Measurements from ENCODE around the gene NCLN.
"Not testable (repeated sequence)": the region's sequence is repeated elsewhere in the genome, so short reads cannot be mapped to it uniquely, and the experiment has no call there.

The NCLN gene

DNA sequence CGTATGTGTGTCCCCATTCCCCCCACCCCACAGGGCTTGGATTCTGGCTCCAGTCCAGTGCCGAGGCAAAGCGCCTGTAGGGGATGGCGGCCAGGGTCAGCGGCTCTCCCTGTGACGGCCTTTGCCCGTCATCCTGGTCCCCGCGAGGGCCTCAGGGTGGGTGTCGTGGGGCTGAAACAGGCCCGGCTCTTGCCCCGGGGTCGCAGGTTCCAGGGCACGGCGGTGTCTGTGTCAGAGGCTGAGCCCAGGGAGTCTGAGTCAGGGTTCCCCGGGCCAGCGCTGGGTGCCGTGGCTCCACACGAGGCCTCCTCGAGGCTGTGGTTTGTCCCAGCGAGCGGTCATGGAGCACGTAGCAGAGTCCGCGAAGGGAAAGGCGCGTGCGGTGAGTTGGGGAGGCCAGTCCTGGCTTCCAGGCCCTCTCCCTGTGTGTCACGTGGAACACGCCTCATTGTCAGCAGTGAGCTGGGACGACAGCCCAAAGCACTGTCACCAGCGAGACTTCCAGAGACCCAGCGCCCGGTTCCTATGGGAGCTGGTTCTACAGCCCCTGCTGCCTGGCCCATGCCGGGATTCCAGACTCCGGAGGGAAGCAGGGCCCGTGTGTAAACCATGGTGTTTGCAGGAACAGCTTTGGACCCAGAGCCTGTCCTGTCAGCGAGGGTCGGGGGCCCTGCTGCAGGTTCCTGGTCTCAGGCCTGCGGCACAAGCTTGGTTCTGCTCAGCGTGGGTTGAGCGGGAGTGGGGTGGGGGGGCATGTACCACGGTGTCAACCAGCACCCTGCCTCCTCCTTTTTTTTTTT lies 13.4 kb downstream of the NCLN start:
- no peak for DNase-seq (ENCODE audit: low read depth in 2 of 2)

DNA sequence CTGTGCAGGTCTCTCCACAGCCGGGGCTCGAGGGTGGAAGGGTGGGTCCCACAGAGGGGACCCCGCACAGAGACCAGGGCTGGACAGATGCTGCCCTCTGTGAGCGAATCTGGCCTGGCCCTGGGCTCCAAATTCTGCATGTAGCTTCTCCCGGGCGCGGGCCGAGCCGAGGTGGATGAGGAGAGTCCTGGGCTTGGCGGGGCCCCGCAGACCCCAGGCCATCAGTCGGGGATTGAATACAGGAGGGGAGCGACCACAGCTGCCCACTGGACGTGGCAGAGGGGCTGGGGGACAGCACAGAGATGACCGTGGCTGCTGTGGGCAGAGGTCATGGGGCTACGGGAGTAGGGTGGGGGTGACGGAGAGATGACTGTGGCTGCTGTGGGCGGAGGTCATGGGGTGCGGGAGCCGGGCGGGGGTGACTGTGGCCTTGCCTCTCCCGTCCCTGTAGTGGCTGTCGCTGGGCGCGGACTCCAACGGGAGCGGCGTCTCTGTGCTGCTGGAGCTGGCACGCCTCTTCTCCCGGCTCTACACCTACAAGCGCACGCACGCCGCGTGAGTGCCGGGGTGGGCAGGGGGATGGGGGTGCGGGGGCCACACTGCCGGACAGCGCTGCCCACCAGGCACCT lies 15.5 kb downstream of the NCLN start:
- no peak for DNase-seq (ENCODE audit: low read depth in 2 of 2)

GRCh38 chr19:3201911-3202310 lies 16.2 kb downstream of the NCLN start:
- DNase-seq (ENCODE audit: low read depth in 2 of 2) = no peak

- DNase-seq (ENCODE audit: low read depth in 2 of 2) = no peak
Measured at GRCh38 chr19:3202346-3202745, 16.6 kb downstream of the NCLN start.

DNA sequence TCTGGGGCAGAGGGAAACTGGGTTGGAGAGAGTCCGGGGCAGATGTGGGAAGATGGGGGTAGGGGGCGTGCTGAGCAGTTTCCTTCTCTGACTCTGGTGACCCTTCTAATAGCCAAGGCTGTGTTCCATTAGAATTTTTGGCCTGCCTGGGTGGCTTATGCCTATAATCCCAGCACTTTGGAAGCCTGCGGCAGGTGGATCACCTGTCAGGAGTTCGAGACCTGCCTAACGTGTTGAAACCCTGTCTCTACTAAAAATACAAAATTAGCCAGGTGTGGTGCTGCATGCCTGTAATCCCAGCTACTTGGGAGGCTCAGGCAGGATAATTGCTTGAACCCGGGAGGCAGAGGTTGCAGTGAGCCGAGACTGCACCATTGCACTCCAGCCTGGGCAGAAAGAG lies 17.2 kb downstream of the NCLN start:
- DNase-seq (ENCODE audit: low read depth in 2 of 2) = not testable (repeated sequence)

DNA sequence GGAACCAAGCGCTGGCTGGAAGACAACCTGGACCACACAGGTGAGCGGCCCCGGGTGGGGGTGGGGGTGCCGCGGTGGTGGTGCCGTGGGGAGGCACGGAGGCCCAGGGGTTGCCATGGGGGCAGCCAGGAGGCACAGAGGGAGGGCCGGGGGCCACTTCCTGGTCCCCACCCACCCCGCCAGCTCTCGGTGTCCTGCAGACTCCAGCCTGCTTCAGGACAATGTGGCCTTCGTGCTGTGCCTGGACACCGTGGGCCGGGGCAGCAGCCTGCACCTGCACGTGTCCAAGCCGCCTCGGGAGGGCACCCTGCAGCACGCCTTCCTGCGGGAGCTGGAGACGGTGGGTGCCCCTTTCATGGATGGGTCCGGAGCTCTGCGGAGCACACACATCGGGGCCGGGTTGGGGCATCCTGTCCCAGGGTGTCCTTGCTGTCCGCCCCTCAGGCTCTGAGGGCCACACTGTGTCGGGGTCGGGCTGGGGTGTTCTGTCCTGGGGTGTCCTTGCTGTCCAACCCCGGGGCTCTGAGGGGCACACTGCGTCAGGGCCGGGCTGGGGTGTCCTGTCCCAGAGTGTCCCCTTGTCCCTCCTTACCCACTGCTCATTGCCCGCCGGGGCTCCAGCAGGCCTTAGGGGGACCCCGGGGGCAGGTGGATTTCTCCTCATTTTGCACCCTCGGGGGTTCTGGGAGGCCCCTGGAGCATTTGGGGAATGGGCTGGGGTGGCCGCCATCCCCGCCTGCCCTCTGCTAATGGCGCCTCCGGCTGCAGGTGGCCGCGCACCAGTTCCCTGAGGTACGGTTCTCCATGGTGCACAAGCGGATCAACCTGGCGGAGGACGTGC lies 18.3 kb downstream of the NCLN start:
- no peak for DNase-seq (ENCODE audit: low read depth in 2 of 2)

DNA sequence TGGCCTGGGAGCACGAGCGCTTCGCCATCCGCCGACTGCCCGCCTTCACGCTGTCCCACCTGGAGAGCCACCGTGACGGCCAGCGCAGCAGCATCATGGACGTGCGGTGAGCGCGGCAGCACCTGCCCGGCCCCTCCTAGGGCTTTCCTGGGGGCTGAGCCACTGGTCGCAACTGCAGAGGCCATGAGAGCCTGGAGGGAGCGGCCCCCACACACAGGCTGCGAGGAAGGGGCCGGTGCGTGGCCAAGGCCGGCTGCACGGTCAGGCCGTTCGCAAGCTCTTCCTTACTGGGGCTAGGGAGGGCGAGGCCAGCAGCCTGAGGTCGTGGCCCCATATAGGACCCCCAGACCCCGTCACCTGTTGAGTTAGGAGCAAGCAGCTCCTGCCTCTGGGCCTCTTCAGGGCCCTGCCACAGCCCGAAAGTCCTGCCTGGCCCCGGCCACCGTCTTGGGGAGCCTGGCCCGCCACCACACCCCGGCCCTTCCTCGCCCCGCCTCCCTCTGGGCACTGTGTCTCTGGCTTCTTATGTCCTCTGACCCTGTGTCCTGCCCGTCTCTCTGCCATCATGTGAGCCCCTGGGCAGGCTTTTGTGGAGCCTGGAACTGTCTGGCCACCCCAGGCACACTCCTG lies 19.0 kb downstream of the NCLN start:
- DNase-seq (ENCODE audit: low read depth in 2 of 2) = no peak

DNA sequence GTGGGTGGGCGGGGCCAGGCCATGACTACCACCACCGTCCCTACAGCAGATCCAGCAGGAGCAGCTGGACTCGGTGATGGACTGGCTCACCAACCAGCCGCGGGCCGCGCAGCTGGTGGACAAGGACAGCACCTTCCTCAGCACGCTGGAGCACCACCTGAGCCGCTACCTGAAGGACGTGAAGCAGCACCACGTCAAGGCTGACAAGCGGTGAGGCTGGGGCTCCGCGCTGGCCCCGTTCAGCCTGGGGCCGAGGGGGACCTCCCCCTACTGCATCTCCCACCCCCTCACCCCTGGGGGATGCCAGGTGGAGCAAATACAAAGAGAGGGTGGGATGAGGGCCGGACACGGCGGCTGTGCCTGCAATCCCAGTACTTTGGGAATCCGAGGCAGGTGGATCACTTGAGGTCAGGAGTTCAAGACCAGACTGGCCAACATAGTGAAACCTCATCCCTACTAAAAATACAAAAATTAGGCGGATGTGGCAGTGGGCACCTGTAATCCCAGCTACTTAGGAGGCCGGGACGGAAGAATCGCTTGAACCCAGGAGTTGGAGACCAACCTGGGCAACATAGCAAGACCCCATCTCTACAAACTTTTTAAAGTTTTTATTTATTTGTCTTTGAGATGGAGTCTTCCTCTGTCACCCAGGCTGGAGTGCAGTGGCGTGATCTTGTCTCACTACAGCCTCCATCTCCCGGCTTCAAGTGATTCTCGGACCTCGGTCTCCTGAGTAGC lies 20.7 kb downstream of the NCLN start:
- DNase-seq (ENCODE audit: low read depth in 2 of 2) = no peak

DNA sequence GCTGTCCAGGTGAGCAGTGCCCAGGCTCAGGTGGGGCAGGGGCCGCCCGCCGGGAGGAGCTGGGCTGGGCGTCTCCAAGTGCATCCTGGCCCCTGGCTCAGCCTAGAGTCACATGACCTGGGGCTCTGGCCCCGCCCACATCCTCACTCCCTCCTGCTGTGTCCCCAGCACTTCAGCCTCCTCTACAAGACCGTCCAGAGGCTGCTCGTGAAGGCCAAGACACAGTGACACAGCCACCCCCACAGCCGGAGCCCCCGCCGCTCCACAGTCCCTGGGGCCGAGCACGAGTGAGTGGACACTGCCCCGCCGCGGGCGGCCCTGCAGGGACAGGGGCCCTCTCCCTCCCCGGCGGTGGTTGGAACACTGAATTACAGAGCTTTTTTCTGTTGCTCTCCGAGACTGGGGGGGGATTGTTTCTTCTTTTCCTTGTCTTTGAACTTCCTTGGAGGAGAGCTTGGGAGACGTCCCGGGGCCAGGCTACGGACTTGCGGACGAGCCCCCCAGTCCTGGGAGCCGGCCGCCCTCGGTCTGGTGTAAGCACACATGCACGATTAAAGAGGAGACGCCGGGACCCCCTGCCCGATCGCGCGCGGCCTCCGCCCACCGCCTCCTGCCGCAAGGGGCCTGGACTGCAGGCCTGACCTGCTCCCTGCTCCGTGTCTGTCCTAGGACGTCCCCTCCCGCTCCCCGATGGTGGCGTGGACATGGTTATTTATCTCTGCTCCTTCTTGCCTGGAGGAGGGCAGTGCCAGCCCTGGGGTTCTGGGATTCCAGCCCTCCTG lies 21.9 kb downstream of the NCLN start:
- DNase-seq (ENCODE audit: low read depth in 2 of 2) = no peak

GRCh38 chr19:3208317-3209207 lies 22.8 kb downstream of the NCLN start:
- no peak for DNase-seq (ENCODE audit: low read depth in 2 of 2)

DNA sequence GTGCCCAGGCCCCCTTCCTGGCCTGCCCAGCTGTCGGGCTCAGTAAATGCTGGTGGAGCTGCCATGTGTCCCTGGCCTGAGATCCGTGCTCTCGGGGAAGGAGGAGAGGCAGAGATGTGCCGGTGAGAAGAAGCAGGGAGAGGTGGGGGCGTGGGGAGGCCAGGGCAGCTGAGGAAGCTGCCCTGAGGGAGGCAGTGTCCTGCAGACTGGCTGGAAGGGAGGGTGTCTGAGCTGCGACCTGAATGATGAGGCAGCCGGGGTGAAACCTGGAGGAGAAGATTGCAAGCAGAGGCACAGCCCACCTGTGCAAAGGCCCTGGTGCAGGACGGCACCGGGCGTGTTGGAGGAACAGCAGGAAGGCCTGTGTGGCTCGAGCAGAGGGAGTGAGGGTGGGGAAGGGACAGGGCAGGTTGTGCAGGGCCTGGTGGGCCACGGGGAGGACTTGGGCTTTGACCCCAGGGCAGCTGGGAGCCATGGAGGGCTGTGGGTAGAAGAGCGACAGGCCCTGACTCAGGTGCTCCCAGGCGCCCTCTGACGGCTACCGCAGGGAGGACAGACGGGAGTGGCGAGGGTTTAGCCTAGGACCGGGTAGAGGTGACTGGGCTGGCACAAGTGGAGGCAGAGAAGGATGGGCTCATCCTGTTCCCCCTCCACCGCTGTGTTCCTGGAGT lies 24.8 kb downstream of the NCLN start:
- peak; percentile 37 to 41 for DNase-seq (ENCODE audit: low read depth in 2 of 2)

GRCh38 chr19:3211191-3211590 lies 25.5 kb downstream of the NCLN start:
- DNase-seq (ENCODE audit: low read depth in 2 of 2) = no peak

DNA sequence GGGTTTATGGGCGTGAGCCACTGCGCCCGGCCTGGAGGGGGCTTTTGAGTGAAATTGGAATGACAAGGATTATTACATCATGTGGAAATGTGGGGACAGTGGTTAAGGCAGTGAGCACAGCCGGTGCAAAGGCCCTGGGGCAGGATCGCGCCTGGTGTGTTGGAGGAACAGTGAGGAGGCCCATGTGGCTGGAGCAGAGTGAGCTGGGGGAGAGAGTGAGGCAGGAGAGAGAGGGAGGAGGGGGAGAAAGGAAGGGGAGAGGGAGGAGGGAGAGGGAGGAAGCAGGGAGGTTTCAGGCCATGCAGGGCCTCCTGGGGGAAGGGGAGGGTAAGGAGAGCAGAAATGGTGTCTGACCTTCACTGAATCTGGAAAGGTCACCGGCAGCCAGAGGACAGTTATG lies 27.4 kb downstream of the NCLN start:
- no peak for DNase-seq (ENCODE audit: low read depth in 2 of 2)

GRCh38 chr19:3216874-3217273 lies 31.1 kb downstream of the NCLN start:
- DNase-seq (ENCODE audit: low read depth in 2 of 2) = no peak

DNA sequence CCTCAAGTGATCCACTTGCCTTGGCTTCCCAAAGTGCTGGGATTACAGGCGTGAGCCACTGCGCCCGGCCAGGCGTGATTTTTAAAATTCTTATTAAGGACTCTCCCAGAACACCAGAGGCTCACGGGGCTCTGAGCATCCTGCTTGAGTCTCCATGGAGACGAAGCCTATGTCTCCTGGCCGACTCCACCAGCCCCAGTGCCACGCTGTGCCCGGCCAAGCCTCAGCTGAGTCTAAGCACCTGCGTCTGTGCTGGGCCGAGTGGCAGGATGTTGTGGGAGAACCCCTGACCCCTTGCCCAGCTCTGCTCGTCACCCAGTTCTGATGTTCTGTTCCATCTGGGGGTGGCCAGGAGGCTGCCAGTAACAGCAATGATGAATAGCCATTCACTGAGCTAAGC lies 34.8 kb downstream of the NCLN start:
- DNase-seq (ENCODE audit: low read depth in 2 of 2) = no peak

DNA sequence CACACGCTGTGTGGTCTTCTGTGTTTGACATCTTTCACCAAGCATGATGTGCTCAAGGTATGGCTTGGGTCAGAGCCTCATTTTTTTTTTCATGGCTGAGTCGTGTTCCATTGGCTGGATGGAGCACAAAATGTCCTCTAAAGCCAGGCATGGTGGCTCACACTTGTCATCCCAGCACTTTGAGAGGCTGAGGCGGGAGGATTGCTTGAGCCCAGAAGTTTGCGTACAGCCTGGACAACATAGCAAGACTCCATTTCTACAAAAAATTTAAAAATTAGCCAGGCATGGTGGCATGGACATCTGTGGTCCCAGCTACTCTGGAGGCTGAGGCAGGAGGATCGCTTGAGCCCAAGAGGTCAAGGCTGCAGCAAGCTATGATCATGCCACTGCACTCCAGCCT lies 35.8 kb downstream of the NCLN start:
- not testable (repeated sequence) for DNase-seq (ENCODE audit: low read depth in 2 of 2)

GRCh38 chr19:3222709-3223108 lies 37.0 kb downstream of the NCLN start:
- no peak for DNase-seq (ENCODE audit: low read depth in 2 of 2)

- DNase-seq (ENCODE audit: low read depth in 2 of 2) = peak; percentile 7 to 29
Measured at GRCh38 chr19:3224346-3225168, 38.8 kb downstream of the NCLN start, which contains the start of gene CELF5. Gene CELF5, plus strand, starts transcription at chr19:3224661. Its CDS starts 79 bp downstream, at chr19:3224740.

Data from stimulated activated CD8-positive, alpha-beta memory T cell treated with anti-CD3 and anti-CD28 coated beads, Interleukin-15, amount 100 ng/mL, for 4 hours (primary cell).